HepG2 (cell line): Measurements from ENCODE around the gene PLLP. TPM values are rescaled to one million over a fixed set of nuclear protein-coding genes. Genes with fewer than 3 reads are reported as not detected.

Experiments used
- AGO1 ChIP-seq: fragments of 200-400 bp; formaldehyde crosslinking; IDR thresholded peaks from 2 replicates; pipeline ENCODE4 v1.6.1; 2017; ENCODE audit warnings: mild to moderate bottlenecking, low read depth, low read length, moderate library complexity; ENCODE audit not compliant: poor library complexity, severe bottlenecking
- FOXK1 ChIP-seq: sonication (generic); formaldehyde crosslinking; IDR thresholded peaks from 2 replicates; pipeline ENCODE4 v1.4.0; 2020; ENCODE audit warnings: low read depth, missing genetic modification reagents, borderline replicate concordance
- RELA ChIP-seq: sonication (generic); formaldehyde crosslinking; IDR thresholded peaks from 2 replicates; pipeline ENCODE4 v1.4.0; 2020; ENCODE audit warnings: missing genetic modification reagents
- RNF219 ChIP-seq: sonication (generic); formaldehyde crosslinking; IDR thresholded peaks from 2 replicates; pipeline ENCODE4 v1.5.0; 2020; ENCODE audit warnings: mild to moderate bottlenecking, missing genetic modification reagents
- YY1 ChIP-seq: IDR thresholded peaks from 2 replicates; pipeline ENCODE4 v1.6.1; 2011; ENCODE audit warnings: low read length, low read depth, moderate library complexity, mild to moderate bottlenecking; ENCODE audit not compliant: insufficient read depth, insufficient replicate concordance
- ZBTB46 ChIP-seq: sonication (generic); formaldehyde crosslinking; IDR thresholded peaks from 2 replicates; pipeline ENCODE4 v1.4.0; 2020; ENCODE audit warnings: mild to moderate bottlenecking, missing genetic modification reagents, borderline replicate concordance
- ZNF121 ChIP-seq: sonication (generic); formaldehyde crosslinking; IDR thresholded peaks from 2 replicates; pipeline ENCODE4 v1.5.0; 2020; ENCODE audit warnings: mild to moderate bottlenecking, missing genetic modification reagents
- ZNF160 ChIP-seq: sonication (generic); formaldehyde crosslinking; IDR thresholded peaks from 2 replicates; pipeline ENCODE4 v1.8.0; 2022; ENCODE audit warnings: mild to moderate bottlenecking, inconsistent platforms, missing genetic modification reagents
- ZNF274 ChIP-seq: sonication (generic); formaldehyde crosslinking; IDR thresholded peaks from 2 replicates; pipeline ENCODE4 v1.5.1; 2020; ENCODE audit warnings: mild to moderate bottlenecking, missing genetic modification reagents
- ZNF562 ChIP-seq: sonication (generic); formaldehyde crosslinking; IDR thresholded peaks from 2 replicates; pipeline ENCODE4 v1.8.0; 2022; ENCODE audit warnings: missing genetic modification reagents, borderline replicate concordance
- ZSCAN12 ChIP-seq: sonication (generic); formaldehyde crosslinking; IDR thresholded peaks from 2 replicates; pipeline ENCODE4 v1.9.0; 2021; ENCODE audit warnings: mild to moderate bottlenecking, missing genetic modification reagents
- polyA plus RNA-seq, 8 experiments: library from polyadenylated mRNA; depleted of rRNA in 3 of 8; stranded (reverse) in 7 of 8; unstranded in 1 of 8; fragments of >200 nt; fragmentation: Illumina TruSeq in 4 of 8; extraction: Trizol in 4 of 8; gene quantifications; 2 replicates each; pipeline versions ENCODE4 v1.2.1 to v1.2.3, GENCODE V29; 2011 to 2016; ENCODE audit warnings: low read depth in 4 of 8, missing spikeins in 1 of 8, mixed read lengths in 1 of 8; ENCODE audit not compliant: insufficient read depth in 1 of 8
- total RNA-seq, 5 experiments: library from RNA; depleted of rRNA; stranded (reverse); fragments of >200 nt; fragmentation: Illumina TruSeq; extraction: Trizol; gene quantifications; 2 replicates each; pipeline ENCODE4 v1.2.3, GENCODE V29; 2016; ENCODE audit warnings: low read depth in 1 of 5
- TF ChIP-seq, protein P1 (sequence below): sonication (generic); formaldehyde crosslinking; IDR thresholded peaks from 2 replicates; pipeline ENCODE4 v1.4.0; 2020; ENCODE audit warnings: missing genetic modification reagents, mild to moderate bottlenecking, borderline replicate concordance
- TF ChIP-seq, protein P2 (sequence below): sonication (generic); formaldehyde crosslinking; IDR thresholded peaks from 2 replicates; pipeline ENCODE4 v1.5.0; 2020; ENCODE audit warnings: missing genetic modification reagents
- TF ChIP-seq, protein P3 (sequence below): fragments of 450-650 bp; IDR thresholded peaks from 2 replicates; pipeline ENCODE4 v1.6.1; 2016
- TF ChIP-seq, protein P4 (sequence below), 2 experiments: fragments of 450-650 bp in 1 of 2; sonication (generic) in 1 of 2; formaldehyde crosslinking; IDR thresholded peaks; 2 replicates each; pipeline versions ENCODE4 v1.5.0 to v1.8.0; 2020 to 2022; ENCODE audit warnings: mild to moderate bottlenecking in 1 of 2, missing genetic modification reagents in 1 of 2

Gene PLLP
- total and polyA plus RNA-seq, 2 of the 13 experiments (the other 11 are each of a cell fraction or from before 2014, with no cell fraction given), result 60.6 to 127 TPM

GRCh38 chr16:57284209-57284951 lies at the start of gene PLLP (continued):
- TF ChIP-seq, protein P1, sequence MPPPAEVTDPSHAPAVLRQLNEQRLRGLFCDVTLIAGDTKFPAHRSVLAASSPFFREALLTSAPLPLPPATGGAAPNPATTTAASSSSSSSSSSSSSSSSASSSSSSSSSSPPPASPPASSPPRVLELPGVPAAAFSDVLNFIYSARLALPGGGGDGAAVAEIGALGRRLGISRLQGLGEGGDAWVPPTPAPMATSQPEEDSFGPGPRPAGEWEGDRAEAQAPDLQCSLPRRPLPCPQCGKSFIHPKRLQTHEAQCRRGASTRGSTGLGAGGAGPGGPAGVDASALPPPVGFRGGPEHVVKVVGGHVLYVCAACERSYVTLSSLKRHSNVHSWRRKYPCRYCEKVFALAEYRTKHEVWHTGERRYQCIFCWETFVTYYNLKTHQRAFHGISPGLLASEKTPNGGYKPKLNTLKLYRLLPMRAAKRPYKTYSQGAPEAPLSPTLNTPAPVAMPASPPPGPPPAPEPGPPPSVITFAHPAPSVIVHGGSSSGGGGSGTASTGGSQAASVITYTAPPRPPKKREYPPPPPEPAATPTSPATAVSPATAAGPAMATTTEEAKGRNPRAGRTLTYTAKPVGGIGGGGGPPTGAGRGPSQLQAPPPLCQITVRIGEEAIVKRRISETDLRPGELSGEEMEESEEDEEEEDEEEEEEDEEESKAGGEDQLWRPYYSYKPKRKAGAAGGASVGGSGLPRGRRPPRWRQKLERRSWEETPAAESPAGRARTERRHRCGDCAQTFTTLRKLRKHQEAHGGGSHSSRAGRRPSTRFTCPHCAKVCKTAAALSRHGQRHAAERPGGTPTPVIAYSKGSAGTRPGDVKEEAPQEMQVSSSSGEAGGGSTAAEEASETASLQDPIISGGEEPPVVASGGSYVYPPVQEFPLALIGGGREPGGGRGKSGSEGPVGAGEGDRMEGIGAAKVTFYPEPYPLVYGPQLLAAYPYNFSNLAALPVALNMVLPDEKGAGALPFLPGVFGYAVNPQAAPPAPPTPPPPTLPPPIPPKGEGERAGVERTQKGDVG, result no peak
- TF ChIP-seq, protein P2, sequence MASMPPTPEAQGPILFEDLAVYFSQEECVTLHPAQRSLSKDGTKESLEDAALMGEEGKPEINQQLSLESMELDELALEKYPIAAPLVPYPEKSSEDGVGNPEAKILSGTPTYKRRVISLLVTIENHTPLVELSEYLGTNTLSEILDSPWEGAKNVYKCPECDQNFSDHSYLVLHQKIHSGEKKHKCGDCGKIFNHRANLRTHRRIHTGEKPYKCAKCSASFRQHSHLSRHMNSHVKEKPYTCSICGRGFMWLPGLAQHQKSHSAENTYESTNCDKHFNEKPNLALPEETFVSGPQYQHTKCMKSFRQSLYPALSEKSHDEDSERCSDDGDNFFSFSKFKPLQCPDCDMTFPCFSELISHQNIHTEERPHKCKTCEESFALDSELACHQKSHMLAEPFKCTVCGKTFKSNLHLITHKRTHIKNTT, result no peak
- peak; percentile 99 for TF ChIP-seq ZNF274 (CRISPR knock-in tag)
- TF ChIP-seq ZSCAN12 (CRISPR knock-in tag), result peak; percentile 95
- TF ChIP-seq FOXK1 (CRISPR knock-in tag), result no peak
- peak; percentile 54 for TF ChIP-seq YY1
- TF ChIP-seq AGO1, result peak; percentile 32
- TF ChIP-seq RNF219, result no peak; the same call in 1 of the 2 replicates
- TF ChIP-seq ZNF121 (CRISPR knock-in tag), result peak; percentile 58
- 0 out of 2 replicates have a peak, but pooled peaks have one; percentile 18 for TF ChIP-seq ZBTB46
- TF ChIP-seq RELA, result peak; percentile 76; the same call in 1 of the 2 replicates
- peak; percentile 80; the same call in 1 of the 2 replicates for TF ChIP-seq ZNF562 (CRISPR knock-in tag)
- peak; percentile 59; the same call in 1 of the 2 replicates for TF ChIP-seq ZNF160
- TF ChIP-seq, protein P3, sequence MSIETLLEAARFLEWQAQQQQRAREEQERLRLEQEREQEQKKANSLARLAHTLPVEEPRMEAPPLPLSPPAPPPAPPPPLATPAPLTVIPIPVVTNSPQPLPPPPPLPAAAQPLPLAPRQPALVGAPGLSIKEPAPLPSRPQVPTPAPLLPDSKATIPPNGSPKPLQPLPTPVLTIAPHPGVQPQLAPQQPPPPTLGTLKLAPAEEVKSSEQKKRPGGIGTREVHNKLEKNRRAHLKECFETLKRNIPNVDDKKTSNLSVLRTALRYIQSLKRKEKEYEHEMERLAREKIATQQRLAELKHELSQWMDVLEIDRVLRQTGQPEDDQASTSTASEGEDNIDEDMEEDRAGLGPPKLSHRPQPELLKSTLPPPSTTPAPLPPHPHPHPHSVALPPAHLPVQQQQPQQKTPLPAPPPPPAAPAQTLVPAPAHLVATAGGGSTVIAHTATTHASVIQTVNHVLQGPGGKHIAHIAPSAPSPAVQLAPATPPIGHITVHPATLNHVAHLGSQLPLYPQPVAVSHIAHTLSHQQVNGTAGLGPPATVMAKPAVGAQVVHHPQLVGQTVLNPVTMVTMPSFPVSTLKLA, result no peak
- TF ChIP-seq, protein P4, sequence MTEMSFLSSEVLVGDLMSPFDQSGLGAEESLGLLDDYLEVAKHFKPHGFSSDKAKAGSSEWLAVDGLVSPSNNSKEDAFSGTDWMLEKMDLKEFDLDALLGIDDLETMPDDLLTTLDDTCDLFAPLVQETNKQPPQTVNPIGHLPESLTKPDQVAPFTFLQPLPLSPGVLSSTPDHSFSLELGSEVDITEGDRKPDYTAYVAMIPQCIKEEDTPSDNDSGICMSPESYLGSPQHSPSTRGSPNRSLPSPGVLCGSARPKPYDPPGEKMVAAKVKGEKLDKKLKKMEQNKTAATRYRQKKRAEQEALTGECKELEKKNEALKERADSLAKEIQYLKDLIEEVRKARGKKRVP (CRISPR knock-in tag; IDR thresholded peaks at IDR 0.05), result peak in 1 of 2 experiments; percentile 60; a peak in 2 of 4 replicates
